H7 (cell line): ENCODE measurements around the gene ETV6. TPM values are rescaled to one million over a fixed set of nuclear protein-coding genes. Genes with fewer than 3 reads are reported as not detected.

Experiments used
- DNase-seq: peaks from one replicate; pipeline ENCODE4 v3.0.0; 2012
- H3K27me3 ChIP-seq: 2 replicates; pipeline ENCODE4 v1.6.0; 2011; ENCODE audit warnings: mild to moderate bottlenecking, low read length; ENCODE audit not compliant: control insufficient read depth, insufficient read depth
- H3K36me3 ChIP-seq: replicated peaks from 2 replicates; pipeline ENCODE4 v1.5.1; 2011; ENCODE audit warnings: low read length; ENCODE audit not compliant: control insufficient read depth, insufficient read depth
- H3K4me3 ChIP-seq: 2 replicates; pipeline ENCODE4 v1.5.1; 2011; ENCODE audit warnings: low read depth, mild to moderate bottlenecking, control low read depth, low read length, moderate library complexity; ENCODE audit not compliant: insufficient read depth
- total RNA-seq: library from RNA; depleted of rRNA; stranded (reverse); fragments of >200 nt; shearing (Covaris generic); gene quantifications from 2 replicates; pipeline ENCODE4 v1.2.3, GENCODE V29; 2014

The ETV6 gene
- total RNA-seq, 1 experiment from 2014 or later: 5.7 TPM

DNA sequence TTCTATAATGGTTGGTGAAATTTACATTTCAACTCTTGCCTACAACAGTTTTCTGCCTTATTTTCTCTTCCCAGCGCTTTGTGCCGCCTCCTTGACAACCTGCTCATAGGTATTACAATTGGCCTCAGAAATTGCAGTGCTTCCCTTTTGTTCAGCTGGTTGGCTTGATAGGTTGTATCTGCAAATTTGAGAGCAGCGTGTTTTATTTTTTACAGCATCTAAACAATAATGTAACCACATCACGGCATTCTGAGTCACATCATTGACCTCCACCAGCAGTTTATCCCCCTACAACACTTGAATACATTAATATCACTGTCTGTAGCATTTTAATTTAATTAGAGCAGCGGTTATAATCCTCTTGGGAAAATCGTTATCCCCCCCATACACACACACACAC, 99.4 kb downstream of the ETV6 start:
- 0 out of 2 replicates have a peak, but pooled peaks cover 1% of the 10 kb centered on the region for H3K36me3 ChIP-seq
- H3K4me3 ChIP-seq: no peak overlapping the region
- no peaks in the 10 kb centered on the region for H3K27me3 ChIP-seq
- DNase-seq: no peak

GRCh38 chr12:11749943-11750690, 100.6 kb downstream of the ETV6 start:
- Histone ChIP-seq H3K4me3 (no peak overlapping the region), H3K27me3 (no peaks in the 10 kb centered on the region), H3K36me3 (0 out of 2 replicates have a peak, but pooled peaks cover 1% of the 10 kb centered on the region)
- DNase-seq: no peak

GRCh38 chr12:11752403-11753149, 103.1 kb downstream of the ETV6 start:
- H3K4me3 ChIP-seq: no peak overlapping the region
- H3K27me3 ChIP-seq: no peaks in the 10 kb centered on the region
- DNase-seq: no peak
- 0 out of 2 replicates have a peak, but pooled peaks cover 1% of the 10 kb centered on the region for H3K36me3 ChIP-seq

DNA sequence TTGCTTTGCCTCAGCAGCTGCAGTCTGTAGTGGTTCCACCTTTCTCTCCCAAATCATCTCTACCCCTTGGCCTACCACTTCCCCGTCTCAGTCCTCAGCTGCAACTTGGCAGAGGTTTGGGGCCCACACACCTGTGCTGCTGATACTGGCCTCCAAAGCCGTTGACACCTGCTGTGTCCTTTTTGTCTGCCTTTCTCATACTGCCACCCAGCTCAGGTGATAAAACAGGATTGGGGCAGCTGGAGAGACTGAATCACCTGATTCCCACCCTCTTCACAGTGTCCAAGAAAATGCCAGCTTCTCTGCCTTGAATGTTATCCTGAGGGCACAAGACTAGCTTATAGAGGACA, 103.7 kb downstream of the ETV6 start:
- Histone ChIP-seq H3K36me3 (0 out of 2 replicates have a peak, but pooled peaks cover 1% of the 10 kb centered on the region), H3K4me3 (no peak overlapping the region), H3K27me3 (no peaks in the 10 kb centered on the region)
- no peak for DNase-seq

- Histone ChIP-seq H3K36me3 (0 out of 2 replicates have a peak, but pooled peaks cover 1% of the 10 kb centered on the region), H3K4me3 (no peak overlapping the region), H3K27me3 (no peaks in the 10 kb centered on the region)
- DNase-seq: no peak
These were observed 104.4 kb downstream of the ETV6 start for GRCh38 chr12:11753826-11754225.

DNA sequence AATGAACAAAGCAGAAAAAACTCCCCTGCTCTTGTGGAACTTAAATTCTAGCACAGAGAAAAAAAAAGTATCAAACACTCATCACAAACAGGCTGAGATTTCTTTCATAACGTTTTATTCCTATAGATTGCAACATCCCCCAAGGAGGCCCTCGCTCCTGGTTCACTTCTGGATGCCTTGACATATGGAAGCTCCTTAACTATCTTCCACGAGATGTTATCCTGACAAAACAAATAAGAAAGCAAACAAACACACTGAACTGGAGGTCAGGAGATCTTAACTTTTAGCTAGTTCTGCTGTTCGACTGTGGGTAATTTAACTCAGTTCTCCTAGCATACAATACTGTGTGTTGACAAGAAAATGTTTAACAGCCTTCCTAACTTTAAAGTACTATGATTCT, 104.8 kb downstream of the ETV6 start:
- H3K4me3 ChIP-seq: no peak overlapping the region
- H3K27me3 ChIP-seq: no peaks in the 10 kb centered on the region
- 0 out of 2 replicates have a peak, but pooled peaks cover 1% of the 10 kb centered on the region for H3K36me3 ChIP-seq
- DNase-seq: no peak

GRCh38 chr12:11755302-11755930, 105.9 kb downstream of the ETV6 start:
- H3K4me3 ChIP-seq: no peak overlapping the region
- H3K27me3 ChIP-seq: no peaks in the 10 kb centered on the region

GRCh38 chr12:11756022-11756421, 106.5 kb downstream of the ETV6 start:
- 0 out of 2 replicates have a peak, but pooled peaks cover 1% of the 10 kb centered on the region for H3K36me3 ChIP-seq
- no peak overlapping the region for H3K4me3 ChIP-seq
- no peak for DNase-seq
- H3K27me3 ChIP-seq: no peaks in the 10 kb centered on the region

More at GRCh38 chr12:11755302-11755930, 105.9 kb downstream of the ETV6 start:
- H3K36me3 ChIP-seq: 0 out of 2 replicates have a peak, but pooled peaks cover 1% of the 10 kb centered on the region
- DNase-seq: no peak

DNA sequence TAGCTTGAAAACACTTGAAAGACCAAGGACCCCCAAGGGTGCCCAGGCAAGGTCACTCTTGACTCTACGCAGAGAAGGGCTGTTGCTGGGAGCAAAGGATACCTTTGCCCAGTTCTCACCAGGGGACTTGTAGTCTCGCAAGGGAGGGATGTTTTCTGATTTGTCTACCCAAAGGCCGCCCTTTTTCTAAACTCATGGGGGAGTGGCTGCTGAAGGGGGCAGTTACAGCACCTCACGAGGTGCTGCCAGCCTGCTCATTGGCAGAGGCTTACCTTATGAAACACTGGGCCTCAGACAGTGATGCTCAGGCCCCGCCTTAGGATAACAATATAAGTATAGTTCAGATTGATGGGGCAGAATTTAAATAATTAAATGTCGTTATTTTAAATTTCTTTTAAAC, 107.0 kb downstream of the ETV6 start:
- no peak overlapping the region for H3K4me3 ChIP-seq
- DNase-seq: no peak
- 0 out of 2 replicates have a peak, but pooled peaks cover 1% of the 10 kb centered on the region for H3K36me3 ChIP-seq
- no peaks in the 10 kb centered on the region for H3K27me3 ChIP-seq

- no peaks in the 10 kb centered on the region for H3K27me3 ChIP-seq
These were observed 107.6 kb downstream of the ETV6 start for GRCh38 chr12:11757095-11757494.

DNA sequence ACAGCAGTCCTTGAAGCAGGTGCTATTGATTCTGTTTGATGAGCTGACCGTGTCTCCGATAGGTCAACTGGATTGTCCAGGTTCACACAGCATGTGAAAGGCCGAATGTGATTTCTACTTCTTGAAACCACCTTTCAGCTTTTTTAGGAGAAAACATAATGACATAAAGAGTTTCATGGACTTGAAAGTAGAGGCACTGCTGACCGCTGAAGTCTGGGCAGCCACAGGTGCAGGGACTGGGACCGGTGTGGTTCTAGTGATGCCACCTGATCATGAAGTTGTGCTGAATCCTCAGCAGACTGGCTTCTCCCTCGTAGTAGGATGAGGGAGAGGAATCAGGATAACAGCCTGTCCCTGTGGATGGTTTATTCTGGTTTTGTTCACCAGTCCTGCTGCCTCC, 108.1 kb downstream of the ETV6 start:
- DNase-seq: no peak
- no peaks in the 10 kb centered on the region for H3K27me3 ChIP-seq
- no peak overlapping the region for H3K4me3 ChIP-seq
- 0 out of 2 replicates have a peak, but pooled peaks cover 1% of the 10 kb centered on the region for H3K36me3 ChIP-seq

More at GRCh38 chr12:11757095-11757494, 107.6 kb downstream of the ETV6 start:
- 0 out of 2 replicates have a peak, but pooled peaks cover 1% of the 10 kb centered on the region for H3K36me3 ChIP-seq
- no peak for DNase-seq
- no peak overlapping the region for H3K4me3 ChIP-seq

DNA sequence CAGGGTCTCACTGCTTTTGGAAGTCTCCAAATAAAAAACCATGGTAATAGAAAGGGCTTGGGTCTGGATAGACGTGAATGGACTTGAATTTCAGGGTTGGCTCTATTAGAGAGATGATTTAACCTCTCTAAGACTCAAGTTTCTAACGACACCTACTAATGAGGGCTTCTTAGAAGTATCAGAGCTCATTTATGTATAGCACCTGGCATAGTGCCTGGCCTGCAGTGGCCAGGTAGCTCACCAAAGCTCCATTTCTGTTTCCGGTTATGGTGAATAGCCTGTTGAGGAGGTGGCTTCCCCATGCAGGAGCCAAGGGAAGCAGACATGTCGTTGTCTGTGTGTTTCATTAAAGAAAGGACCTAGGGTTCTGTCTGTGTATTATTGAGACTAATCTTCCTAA, 108.6 kb downstream of the ETV6 start:
- no peak for DNase-seq
- Histone ChIP-seq H3K4me3 (no peak overlapping the region), H3K27me3 (no peaks in the 10 kb centered on the region), H3K36me3 (0 out of 2 replicates have a peak, but pooled peaks cover 1% of the 10 kb centered on the region)

GRCh38 chr12:11758510-11759493, 109.3 kb downstream of the ETV6 start:
- DNase-seq: no peak
- Histone ChIP-seq H3K4me3 (no peak overlapping the region), H3K36me3 (no peaks in the 10 kb centered on the region), H3K27me3 (no peaks in the 10 kb centered on the region)

DNA sequence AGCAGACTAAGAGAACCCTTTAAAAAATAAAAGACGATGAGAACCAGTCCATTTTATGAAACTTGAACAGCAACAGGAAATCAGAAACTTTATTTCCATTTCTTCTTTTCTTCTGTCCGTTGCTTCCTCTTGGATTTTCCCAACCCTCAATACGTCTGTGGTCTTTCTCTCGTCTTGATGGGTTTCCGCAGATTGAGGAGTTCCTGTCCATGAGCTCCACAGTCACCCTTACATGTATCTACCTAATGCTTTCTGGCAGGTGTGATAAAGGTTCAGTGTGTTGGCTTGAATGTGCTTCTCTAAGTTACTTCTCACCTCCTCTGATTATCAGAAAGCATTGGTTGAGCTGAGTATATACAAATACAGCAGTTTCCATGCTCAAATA, 110.0 kb downstream of the ETV6 start:
- H3K4me3 ChIP-seq: no peak overlapping the region
- no peaks in the 10 kb centered on the region for H3K27me3 ChIP-seq
- H3K36me3 ChIP-seq: no peaks in the 10 kb centered on the region

More for the DNA sequence above, 110.0 kb downstream of the ETV6 start:
- DNase-seq: no peak
